H1 (cell line): ENCODE measurements around the gene UGT1A6. TPM values are rescaled to one million over a fixed set of nuclear protein-coding genes. Genes with fewer than 3 reads are reported as not detected.

Experiments used
- CTCF ChIA-PET: fragments of 300-600 bp; sonication (Branson Sonifier 250); formaldehyde crosslinking; loops from one replicate; lab custom pipeline; 2021; ENCODE audit not compliant: partially characterized antibody; lab: Charles Lee
- POLR2A ChIA-PET: fragments of 300-600 bp; sonication (Branson Sonifier 250); formaldehyde crosslinking; loops from one replicate; lab custom pipeline; 2021; ENCODE audit warnings: inconsistent platforms; ENCODE audit not compliant: partially characterized antibody; lab: Charles Lee
- DNase-seq, 2 experiments: peaks; one replicate each; pipeline versions ENCODE4 v3.0.0 to v3.0.0-alpha.2; 2010 to 2022; ENCODE audit warnings: low spot score in 2 of 2, low read depth in 1 of 2, mixed read lengths in 1 of 2
- FAIRE-seq: peaks from 2 replicates; lab custom pipeline; 2011; peaks lifted over from hg19 to GRCh38; lab: Jason Lieb, UNC
- H2AFZ ChIP-seq: 2 replicates; pipeline ENCODE4 v1.8.1; 2012; ENCODE audit warnings: low read length, inconsistent platforms
- H2AK5ac ChIP-seq: 2 replicates; pipeline ENCODE4 v1.6.1; 2013; ENCODE audit warnings: low read depth, low read length
- H2BK120ac ChIP-seq: replicated peaks from 2 replicates; pipeline ENCODE3; 2013; ENCODE audit warnings: low read depth, low read length, inconsistent platforms
- H2BK12ac ChIP-seq: 2 replicates; pipeline ENCODE4 v1.6.1; 2013; ENCODE audit warnings: low read depth, low read length
- H2BK15ac ChIP-seq: 2 replicates; pipeline ENCODE4 v1.6.1; 2013; ENCODE audit warnings: low read length
- H2BK20ac ChIP-seq: 2 replicates; pipeline ENCODE4 v1.6.1; 2013; ENCODE audit warnings: low read length
- H2BK5ac ChIP-seq: 2 replicates; pipeline ENCODE4 v1.6.1; 2013; ENCODE audit warnings: low read depth, low read length
- H3K14ac ChIP-seq: 2 replicates; pipeline ENCODE4 v1.6.1; 2013; ENCODE audit warnings: inconsistent platforms; ENCODE audit not compliant: insufficient read length
- H3K18ac ChIP-seq: 2 replicates; pipeline ENCODE4 v1.6.1; 2013; ENCODE audit warnings: low read length; ENCODE audit errors: extremely low read depth
- H3K23ac ChIP-seq: 2 replicates; pipeline ENCODE4 v1.6.1; 2013; ENCODE audit warnings: inconsistent platforms; ENCODE audit not compliant: insufficient read length
- H3K23me2 ChIP-seq: 2 replicates; pipeline ENCODE4 v1.6.1; 2013; ENCODE audit warnings: low read depth, low read length
- H3K27ac ChIP-seq: 2 replicates; pipeline ENCODE4 v1.6.1; 2011; ENCODE audit warnings: low read depth, low read length, inconsistent platforms
- H3K27me3 ChIP-seq, 4 experiments: replicated peaks in 1 of 4; 1 replicate in 1 of 4; 2 replicates in 3 of 4; pipeline versions ENCODE4 v1.6.1 to v1.8.1; 2011 to 2013; ENCODE audit warnings: low read length in 3 of 4, mild to moderate bottlenecking in 3 of 4, inconsistent platforms in 2 of 4, mixed read lengths in 2 of 4, moderate library complexity in 1 of 4; ENCODE audit not compliant: control insufficient read depth in 3 of 4, insufficient read depth in 3 of 4; ENCODE audit errors: extremely low read depth in 1 of 4
- H3K36me3 ChIP-seq, 4 experiments: 2 replicates each; pipeline versions ENCODE4 v1.6.1 to v1.8.1; 2011 to 2013; ENCODE audit warnings: mild to moderate bottlenecking in 4 of 4, low read length in 3 of 4, moderate library complexity in 2 of 4, control low read depth in 1 of 4, inconsistent platforms in 1 of 4; ENCODE audit not compliant: insufficient read depth in 4 of 4, control insufficient read depth in 2 of 4
- H3K4ac ChIP-seq: replicated peaks from 2 replicates; pipeline ENCODE3; 2013; ENCODE audit warnings: low read length, low read depth, mixed read lengths, inconsistent platforms; ENCODE audit not compliant: insufficient read length
- H3K4me1 ChIP-seq, 4 experiments: replicated peaks in 1 of 4; 1 replicate in 1 of 4; 2 replicates in 3 of 4; pipeline versions ENCODE4 v1.6.1 to v1.8.1; 2011 to 2013; ENCODE audit warnings: low read length in 3 of 4, inconsistent platforms in 2 of 4, mixed read lengths in 1 of 4; ENCODE audit not compliant: insufficient read depth in 4 of 4, control insufficient read depth in 3 of 4
- H3K4me2 ChIP-seq, 2 experiments: 2 replicates each; pipeline versions ENCODE4 v1.6.1 to v1.8.1; 2011 to 2013; ENCODE audit warnings: low read depth in 2 of 2, low read length in 2 of 2, control low read depth in 1 of 2, inconsistent platforms in 1 of 2, mild to moderate bottlenecking in 1 of 2; ENCODE audit not compliant: insufficient read depth in 1 of 2
- H3K4me3 ChIP-seq, 4 experiments: fragments of 200-600, 300-600 bp in 1 of 4; sonication (generic), shearing (Covaris generic), sonication (Bioruptor Twin) in 1 of 4; 2 replicates each; pipeline versions ENCODE4 v1.5.1 to v1.8.1; 2011 to 2016; ENCODE audit warnings: low read length in 4 of 4, low read depth in 3 of 4, control low read depth in 2 of 4, inconsistent platforms in 2 of 4, mild to moderate bottlenecking in 2 of 4, mixed read lengths in 1 of 4, moderate library complexity in 1 of 4; ENCODE audit not compliant: insufficient read depth in 2 of 4; ENCODE audit errors: extremely low read depth in 1 of 4
- H3K56ac ChIP-seq: replicated peaks from 2 replicates; pipeline ENCODE3; 2013; ENCODE audit warnings: low read depth, mild to moderate bottlenecking, mixed read lengths, low read length, inconsistent platforms; ENCODE audit not compliant: insufficient read length
- H3K79me1 ChIP-seq: 2 replicates; pipeline ENCODE4 v1.6.1; 2013; ENCODE audit warnings: low read depth, low read length, control low read depth
- H3K79me2 ChIP-seq, 2 experiments: 2 replicates each; pipeline versions ENCODE4 v1.6.1 to v1.8.1; 2012 to 2013; ENCODE audit warnings: low read length in 2 of 2, mild to moderate bottlenecking in 2 of 2, inconsistent platforms in 1 of 2; ENCODE audit not compliant: insufficient read depth in 2 of 2, control insufficient read depth in 1 of 2
- H3K9ac ChIP-seq, 4 experiments: replicated peaks in 1 of 4; 1 replicate in 1 of 4; 2 replicates in 3 of 4; pipeline versions ENCODE4 v1.6.1 to v1.8.1; 2011 to 2013; ENCODE audit warnings: low read depth in 3 of 4, low read length in 3 of 4, control low read depth in 2 of 4, mild to moderate bottlenecking in 2 of 4, moderate library complexity in 2 of 4, inconsistent platforms in 1 of 4; ENCODE audit errors: extremely low read depth in 1 of 4
- H3K9me3 ChIP-seq, 2 experiments: 2 replicates each; pipeline versions ENCODE4 v1.6.1 to v1.8.1; 2012 to 2013; ENCODE audit warnings: mild to moderate bottlenecking in 2 of 2, moderate library complexity in 2 of 2, control low read depth in 1 of 2, inconsistent platforms in 1 of 2, low read depth in 1 of 2, low read length in 1 of 2, mixed read lengths in 1 of 2; ENCODE audit not compliant: insufficient read depth in 2 of 2
- H4K20me1 ChIP-seq, 2 experiments: replicated peaks in 1 of 2; 2 replicates each; pipeline versions ENCODE3 to v1.8.1; 2011 to 2013; ENCODE audit warnings: inconsistent platforms in 2 of 2, low read length in 2 of 2, mild to moderate bottlenecking in 1 of 2; ENCODE audit not compliant: insufficient read depth in 2 of 2, control insufficient read depth in 1 of 2
- H4K5ac ChIP-seq: 2 replicates; pipeline ENCODE4 v1.6.1; 2013; ENCODE audit warnings: low read length, low read depth, mixed read lengths, inconsistent platforms; ENCODE audit not compliant: insufficient read length
- H4K8ac ChIP-seq: 2 replicates; pipeline ENCODE4 v1.8.0; 2013; ENCODE audit warnings: mild to moderate bottlenecking, moderate library complexity, low read length, inconsistent platforms; ENCODE audit not compliant: insufficient read depth; ENCODE audit errors: extremely low read depth
- H4K91ac ChIP-seq: replicated peaks from 2 replicates; pipeline ENCODE3; 2013; ENCODE audit warnings: low read length, mixed read lengths, inconsistent platforms; ENCODE audit not compliant: insufficient read length
- RAD21 ChIP-seq, 2 experiments: IDR thresholded peaks in 1 of 2; conservative IDR thresholded peaks in 1 of 2; 2 replicates each; pipeline ENCODE4 v1.6.1; 2011; ENCODE audit warnings: low read depth in 2 of 2, low read length in 2 of 2, improper control_type of control experiment in 1 of 2, inconsistent platforms in 1 of 2, mild to moderate bottlenecking in 1 of 2, moderate library complexity in 1 of 2
- WGBS, 2 experiments: shearing (Covaris generic) in 1 of 2; methylation state at CpG; one replicate each; pipeline versions ENCODE4 v1.1.6 to v1.1.7; 2013 to 2015; ENCODE audit warnings: low lambda C conversion rate in 2 of 2, mixed read lengths in 2 of 2, inconsistent platforms in 1 of 2, low coverage in 1 of 2, missing lambda C conversion rate in 1 of 2; ENCODE audit not compliant: insufficient replicate concordance in 2 of 2, insufficient coverage in 1 of 2, insufficient read length in 1 of 2; ENCODE audit errors: extremely low coverage in 1 of 2, missing lambda C conversion rate in 1 of 2; 5-methylcytosine and 5-hydroxymethylcytosine counted together
- polyA plus RNA-seq, 7 experiments: library from polyadenylated mRNA; depleted of rRNA in 3 of 7; stranded (reverse) in 5 of 7; unstranded in 2 of 7; fragments of >200 nt in 5 of 7; fragments of 200-250 nt in 2 of 7; gene quantifications; 1 replicate in 5 of 7; 2 replicates in 1 of 7; 4 replicates in 1 of 7; pipeline versions ENCODE4 v1.2.1 to v1.2.3, GENCODE V29; 2011 to 2013; ENCODE audit warnings: missing spikeins in 2 of 7, mixed read lengths in 2 of 7
- total RNA-seq: library from RNA; stranded (reverse); fragmentation: NEBNext Ultra II Directional; extraction: Animal tissue kit (Norgen Biotek cat#: 25700); gene quantifications from 2 replicates; pipeline ENCODE4 v1.2.1, GENCODE V29; 2021
- TF ChIP-seq, protein P1 (sequence below): IDR thresholded peaks from 2 replicates; pipeline ENCODE4 v1.6.1; 2011; ENCODE audit warnings: low read length, improper control_type of control experiment

UGT1A6 gene
- total and polyA plus RNA-seq, 2 of the 8 experiments (the other 6 are each of a cell fraction or from before 2014, with no cell fraction given): not detected

- H3K36me3 ChIP-seq: no peaks in the 10 kb centered on the region
- CTCF ChIA-PET: no interaction called here
- H3K9ac ChIP-seq: no peak overlapping the region
- no peak overlapping the region for H4K8ac ChIP-seq
- TF ChIP-seq, protein P1, sequence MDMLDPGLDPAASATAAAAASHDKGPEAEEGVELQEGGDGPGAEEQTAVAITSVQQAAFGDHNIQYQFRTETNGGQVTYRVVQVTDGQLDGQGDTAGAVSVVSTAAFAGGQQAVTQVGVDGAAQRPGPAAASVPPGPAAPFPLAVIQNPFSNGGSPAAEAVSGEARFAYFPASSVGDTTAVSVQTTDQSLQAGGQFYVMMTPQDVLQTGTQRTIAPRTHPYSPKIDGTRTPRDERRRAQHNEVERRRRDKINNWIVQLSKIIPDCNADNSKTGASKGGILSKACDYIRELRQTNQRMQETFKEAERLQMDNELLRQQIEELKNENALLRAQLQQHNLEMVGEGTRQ: no peak
- 0 out of 4 replicates have a peak, but pooled peaks have one; percentile 8 to 11 for TF ChIP-seq RAD21 (IDR thresholded peaks at IDR 0.05 in 1 of 2, conservative IDR thresholded peaks at IDR 0.05 in 1 of 2; ENCODE audit: low read depth in 2 of 2, low read length in 2 of 2)
- TF ChIP-seq, all 59 proteins: peak for 1
- Histone ChIP-seq H3K18ac (no peak overlapping the region), H3K23ac (no peak overlapping the region), H2BK5ac (no peak overlapping the region), H4K91ac (no peak overlapping the region), H3K23me2 (no peaks in the 10 kb centered on the region), H4K5ac (no peak overlapping the region), H3K79me1 (no peaks in the 10 kb centered on the region), H2BK15ac (no peak overlapping the region), H3K4ac (no peak overlapping the region), H3K4me1 (no peaks in the 10 kb centered on the region; a peak in 1 of 7 replicates), H2BK20ac (no peak overlapping the region), H3K79me2 (no peaks in the 10 kb centered on the region), H3K9me3 (no peaks in the 10 kb centered on the region), H3K56ac (no peak overlapping the region), H2BK120ac (no peak overlapping the region), H2AK5ac (no peak overlapping the region), H3K27me3 (no peaks in the 10 kb centered on the region), H2AFZ (no peak overlapping the region), H2BK12ac (no peak overlapping the region), H3K4me3 (no peak overlapping the region), H3K27ac (no peak overlapping the region), H3K14ac (no peak overlapping the region), H3K4me2 (no peak overlapping the region), H4K20me1 (no peaks in the 10 kb centered on the region)
- POLR2A ChIA-PET: no interaction called here
- FAIRE-seq: no peak
- 53% methylated on average over 1 of the region's 1 CpG; no CpG with 5 or more reads in 1 of the 2 experiments for WGBS, 2 experiments
- DNase-seq: no peak
Measured at GRCh38 chr2:233674314-233674713, 18.4 kb upstream of the UGT1A6 start.
